ENCODE results near the gene NTN3.

GRCh38 chr16:2511996-2512734, 41.1 kb downstream of the NTN3 start:
- TF ChIP-seq CTCF (conservative IDR thresholded peaks at IDR 0.05 in 1 of 2, IDR thresholded peaks at IDR 0.05 in 1 of 2; ENCODE audit: extremely low read depth in 1 of 2, insufficient read depth in 1 of 2, low read depth in 1 of 2, low read length in 2 of 2) (no peak), EZH2 (IDR thresholded peaks at IDR 0.05; ENCODE audit: borderline replicate concordance, low read length) (no peak)

Measured in mammary epithelial cell (primary cell).